ENCODE measurements around the gene MEIKIN.

MEIKIN gene

DNA sequence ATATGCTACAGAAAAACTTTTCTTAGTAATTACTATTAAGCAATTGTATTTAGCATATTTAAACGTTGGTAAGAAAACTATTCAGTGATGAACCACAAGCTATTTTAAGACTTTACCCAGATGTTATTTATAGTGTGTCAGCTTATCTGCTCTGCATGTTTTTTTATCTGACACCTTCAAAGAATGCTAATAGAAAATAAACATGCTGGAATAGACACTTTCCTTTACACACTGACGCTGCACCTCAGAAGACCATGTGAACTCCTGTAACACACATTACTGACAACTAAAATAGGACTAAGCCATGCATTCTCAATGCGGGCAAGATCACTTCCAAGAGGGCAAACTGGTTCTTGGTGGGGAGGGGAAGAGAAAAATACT is 187.0 kb downstream of the MEIKIN start:
- TF ChIP-seq, protein P1, sequence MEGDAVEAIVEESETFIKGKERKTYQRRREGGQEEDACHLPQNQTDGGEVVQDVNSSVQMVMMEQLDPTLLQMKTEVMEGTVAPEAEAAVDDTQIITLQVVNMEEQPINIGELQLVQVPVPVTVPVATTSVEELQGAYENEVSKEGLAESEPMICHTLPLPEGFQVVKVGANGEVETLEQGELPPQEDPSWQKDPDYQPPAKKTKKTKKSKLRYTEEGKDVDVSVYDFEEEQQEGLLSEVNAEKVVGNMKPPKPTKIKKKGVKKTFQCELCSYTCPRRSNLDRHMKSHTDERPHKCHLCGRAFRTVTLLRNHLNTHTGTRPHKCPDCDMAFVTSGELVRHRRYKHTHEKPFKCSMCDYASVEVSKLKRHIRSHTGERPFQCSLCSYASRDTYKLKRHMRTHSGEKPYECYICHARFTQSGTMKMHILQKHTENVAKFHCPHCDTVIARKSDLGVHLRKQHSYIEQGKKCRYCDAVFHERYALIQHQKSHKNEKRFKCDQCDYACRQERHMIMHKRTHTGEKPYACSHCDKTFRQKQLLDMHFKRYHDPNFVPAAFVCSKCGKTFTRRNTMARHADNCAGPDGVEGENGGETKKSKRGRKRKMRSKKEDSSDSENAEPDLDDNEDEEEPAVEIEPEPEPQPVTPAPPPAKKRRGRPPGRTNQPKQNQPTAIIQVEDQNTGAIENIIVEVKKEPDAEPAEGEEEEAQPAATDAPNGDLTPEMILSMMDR (IDR thresholded peaks at IDR 0.05; ENCODE audit: low read depth, low read length): no peak
- H3K4me3 ChIP-seq (ENCODE audit: low read depth, low read length): no peak overlapping the region

DNA sequence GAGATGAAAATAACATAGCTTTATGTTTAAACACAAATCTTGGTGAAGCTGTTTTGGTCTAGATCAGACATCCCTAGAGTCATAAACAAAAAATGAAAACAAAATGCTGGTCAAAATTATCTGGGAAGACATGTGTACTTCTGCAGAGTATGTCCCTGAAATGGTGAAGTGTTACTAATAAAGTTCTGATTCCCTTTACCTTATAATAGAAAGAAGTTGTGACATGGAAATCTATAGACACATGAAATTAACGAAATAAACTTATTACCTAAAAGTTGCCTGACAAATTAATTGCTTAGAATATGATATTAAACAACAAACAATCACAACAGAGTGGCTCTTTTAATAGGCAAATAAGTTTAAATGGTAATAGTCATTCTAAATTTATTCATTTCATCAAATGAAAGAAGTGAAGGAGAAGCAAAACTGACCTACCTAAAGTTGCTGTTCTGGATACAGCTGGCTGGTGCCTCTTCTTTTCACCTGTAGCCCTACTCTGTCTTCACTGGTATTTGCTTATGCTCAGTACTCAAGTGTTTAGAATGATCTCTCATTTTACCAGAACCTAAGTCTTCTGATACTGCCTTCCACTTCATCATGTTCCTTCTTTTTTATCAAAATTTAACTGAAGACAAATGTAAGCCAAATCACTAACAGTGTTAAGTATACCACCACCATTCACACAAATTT is 187.5 kb downstream of the MEIKIN start:
- H3K4me3 ChIP-seq (ENCODE audit: low read depth, low read length): no peak overlapping the region
- TF ChIP-seq, protein P1 (IDR thresholded peaks at IDR 0.05; ENCODE audit: low read depth, low read length): no peak
